Muscle of leg (tissue), 11 donors: ENCODE data around the gene NUDT3. TPM values are rescaled to one million over a fixed set of nuclear protein-coding genes. Genes with fewer than 3 reads are reported as not detected.
A peak's percentile ranks its signal among the peaks of the same experiment; 100 is the strongest.

ENCODE experiments used
- DNase-seq: peaks from one replicate; pipeline ENCODE4 v3.0.0; 2013
- H3K27ac ChIP-seq: one replicate; pipeline ENCODE4 v1.5.1; 2013; ENCODE audit warnings: mild to moderate bottlenecking, low read length, control low read depth
- H3K27me3 ChIP-seq: one replicate; pipeline ENCODE4 v1.6.1; 2013; ENCODE audit warnings: low read length; ENCODE audit not compliant: control insufficient read depth, insufficient read depth
- H3K36me3 ChIP-seq: one replicate; pipeline ENCODE4 v1.6.1; 2013; ENCODE audit warnings: low read length; ENCODE audit not compliant: control insufficient read depth, insufficient read depth
- H3K4me1 ChIP-seq: one replicate; pipeline ENCODE4 v1.6.1; 2013; ENCODE audit warnings: low read length; ENCODE audit not compliant: control insufficient read depth, insufficient read depth
- H3K4me3 ChIP-seq: one replicate; pipeline ENCODE4 v1.5.1; 2013; ENCODE audit warnings: low read length, control low read depth
- H3K9me3 ChIP-seq: replicated peaks from 2 replicates; pipeline ENCODE4 v1.6.1; 2013; ENCODE audit warnings: low read depth, low read length; ENCODE audit not compliant: control insufficient read depth
- WGBS: methylation state at CpG from one replicate; pipeline ENCODE4 v1.1.5; 2013; ENCODE audit warnings: missing lambda C conversion rate; ENCODE audit not compliant: insufficient coverage; 5-methylcytosine and 5-hydroxymethylcytosine counted together
- polyA plus RNA-seq, 8 donors: library from polyadenylated mRNA; unstranded; fragments of 120-200 nt; gene quantifications; one replicate each; pipeline versions ENCODE4 v1.2.1 to v1.2.3, GENCODE V29; 2013; ENCODE audit warnings: inconsistent platforms in 1 of 8, low replicate concordance in 1 of 8; ENCODE audit not compliant: insufficient read length in 8 of 8, insufficient read depth in 1 of 8
- total RNA-seq: library from RNA; stranded (reverse); fragments of 120-200 nt; gene quantifications from one replicate; pipeline ENCODE4 v1.2.4, GENCODE V29; 2013

NUDT3 gene
- total and polyA plus RNA-seq, 9 donors: 18.9 to 56.7 (median 28.8) TPM

- Histone ChIP-seq H3K9me3 (no peaks in the 10 kb centered on the region), H3K36me3 (peaks cover 5% of the 10 kb centered on the region), H3K27ac (no peak overlapping the region), H3K4me1 (peaks cover 16% of the 10 kb centered on the region), H3K27me3 (no peaks in the 10 kb centered on the region), H3K4me3 (no peak overlapping the region)
- 84% methylated on average over 6 of the region's 7 CpGs for WGBS
- DNase-seq: no peak
Measured at GRCh38 chr6:34242252-34243130, 150.0 kb downstream of the NUDT3 start.

DNA sequence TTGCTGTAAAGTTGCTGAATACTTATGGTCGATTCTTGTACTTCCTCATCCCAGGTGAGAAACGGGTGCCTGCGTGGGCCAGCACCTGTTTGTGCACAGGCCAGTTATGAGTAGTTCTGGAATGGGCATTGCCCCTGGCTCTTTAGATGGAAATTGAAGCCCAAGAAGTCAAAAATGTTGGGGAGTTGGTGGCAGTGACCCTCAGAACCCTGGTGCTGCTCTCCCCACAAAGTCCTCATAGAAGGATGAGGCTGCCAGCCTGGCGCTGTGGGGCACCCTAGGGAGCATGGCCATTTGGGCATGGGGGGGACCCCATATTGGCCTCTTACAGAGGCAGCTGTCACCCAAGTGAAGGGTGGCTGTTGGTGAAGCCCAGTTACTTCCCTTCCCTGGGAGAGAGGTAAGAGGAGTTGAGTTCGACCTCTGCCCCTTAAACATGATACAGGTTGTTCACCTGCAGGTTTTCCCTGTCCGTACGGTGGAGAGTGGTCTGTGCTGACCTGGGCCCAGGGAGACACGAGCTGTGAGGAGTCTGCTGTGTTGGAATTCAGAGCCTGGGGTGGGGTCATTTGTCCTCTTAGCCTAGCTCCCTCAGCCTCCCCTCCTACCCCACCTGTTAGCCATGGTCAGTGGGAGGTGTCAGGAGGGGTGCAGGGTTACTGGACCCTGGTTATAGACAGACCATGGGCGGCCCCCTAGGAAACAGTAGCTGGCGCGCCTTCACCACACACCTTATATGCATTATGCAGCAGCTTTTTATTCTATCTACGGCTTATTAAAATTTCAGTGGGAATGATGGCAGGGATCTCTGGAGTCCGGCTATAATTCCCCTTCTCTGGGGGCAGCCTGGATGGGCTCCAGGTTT lies 150.9 kb downstream of the NUDT3 start:
- Histone ChIP-seq H3K27ac (no peak overlapping the region), H3K36me3 (peaks cover 5% of the 10 kb centered on the region), H3K4me3 (no peak overlapping the region), H3K9me3 (no peaks in the 10 kb centered on the region), H3K27me3 (no peaks in the 10 kb centered on the region), H3K4me1 (peaks cover 13% of the 10 kb centered on the region)
- DNase-seq: no peak
- 100% methylated on average over 3 of the region's 13 CpGs for WGBS

DNA sequence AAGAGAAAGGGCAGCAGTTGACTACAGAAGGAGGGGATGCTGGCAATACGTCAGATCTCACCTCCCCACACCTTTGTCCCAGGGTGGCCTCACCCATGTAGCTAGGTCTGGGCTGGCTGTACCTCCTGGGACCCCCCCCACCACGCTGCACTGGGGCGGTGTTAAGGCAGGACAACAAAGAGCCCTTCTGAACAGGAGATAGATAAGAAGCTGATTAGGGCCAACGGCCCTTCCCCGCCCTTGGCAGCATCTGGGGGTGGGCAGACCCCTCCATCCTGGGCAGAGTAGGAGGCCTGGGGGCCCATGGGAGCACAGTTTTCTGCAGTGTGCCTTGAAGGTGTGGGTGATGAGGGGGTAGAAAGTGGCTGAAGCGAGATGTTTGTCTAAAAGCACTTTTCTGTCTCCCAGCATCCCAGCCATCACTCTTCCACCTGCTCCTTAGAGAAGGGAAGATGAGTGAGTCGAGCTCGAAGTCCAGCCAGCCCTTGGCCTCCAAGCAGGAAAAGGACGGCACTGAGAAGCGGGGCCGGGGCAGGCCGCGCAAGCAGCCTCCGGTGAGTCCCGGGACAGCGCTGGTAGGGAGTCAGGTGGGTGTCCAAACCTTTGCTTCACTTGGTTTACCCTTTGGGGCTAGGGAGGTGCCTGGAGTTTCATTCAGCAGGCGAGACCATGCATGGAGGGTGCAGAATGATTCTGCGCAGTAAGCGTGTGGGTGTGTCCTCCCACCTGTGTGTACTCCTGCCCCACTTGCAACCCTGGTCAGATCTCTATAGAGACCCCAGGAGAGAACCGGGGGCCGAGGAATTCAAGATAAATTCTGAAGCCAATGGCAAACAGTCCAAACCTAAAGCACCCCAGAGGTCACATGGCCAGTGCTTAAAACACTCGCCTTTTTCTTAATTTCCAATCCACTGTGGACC lies 151.9 kb downstream of the NUDT3 start:
- peaks cover 2% of the 10 kb centered on the region for H3K27me3 ChIP-seq
- peaks cover 18% of the 10 kb centered on the region for H3K4me1 ChIP-seq

DNA sequence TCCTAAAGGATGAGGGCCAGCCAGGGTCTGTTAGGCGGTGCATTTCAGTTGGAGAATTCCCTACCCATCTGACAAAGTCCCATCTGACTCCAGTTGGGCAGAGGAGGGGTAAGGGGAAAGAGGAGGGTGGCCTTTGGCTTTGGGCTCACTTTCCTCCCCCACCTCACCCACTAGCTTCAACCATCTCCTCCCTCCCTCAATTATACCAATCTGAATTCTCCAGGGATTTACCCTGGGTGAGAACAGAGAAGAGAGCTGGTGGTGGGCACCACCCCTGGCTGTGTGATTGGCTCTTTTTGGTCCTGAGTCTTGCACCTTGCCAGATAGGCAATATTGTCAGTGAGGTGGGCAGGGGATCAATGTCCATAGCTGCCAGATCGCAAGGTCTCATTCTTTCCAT lies 152.6 kb downstream of the NUDT3 start:
- H3K27ac ChIP-seq: no peak overlapping the region
- WGBS: no CpG with 5 or more reads among the region's 2 CpGs
- no peaks in the 10 kb centered on the region for H3K9me3 ChIP-seq
- no peak overlapping the region for H3K4me3 ChIP-seq
- peaks cover 2% of the 10 kb centered on the region for H3K27me3 ChIP-seq
- H3K36me3 ChIP-seq: peaks cover 5% of the 10 kb centered on the region
- no peak for DNase-seq
- H3K4me1 ChIP-seq: peaks cover 18% of the 10 kb centered on the region

More for the DNA sequence above, 151.9 kb downstream of the NUDT3 start:
- H3K9me3 ChIP-seq: no peaks in the 10 kb centered on the region
- no peak overlapping the region for H3K4me3 ChIP-seq
- no peak for DNase-seq
- H3K27ac ChIP-seq: no peak overlapping the region
- WGBS: 87% methylated on average over 13 of the region's 22 CpGs
- peaks cover 5% of the 10 kb centered on the region for H3K36me3 ChIP-seq

DNA sequence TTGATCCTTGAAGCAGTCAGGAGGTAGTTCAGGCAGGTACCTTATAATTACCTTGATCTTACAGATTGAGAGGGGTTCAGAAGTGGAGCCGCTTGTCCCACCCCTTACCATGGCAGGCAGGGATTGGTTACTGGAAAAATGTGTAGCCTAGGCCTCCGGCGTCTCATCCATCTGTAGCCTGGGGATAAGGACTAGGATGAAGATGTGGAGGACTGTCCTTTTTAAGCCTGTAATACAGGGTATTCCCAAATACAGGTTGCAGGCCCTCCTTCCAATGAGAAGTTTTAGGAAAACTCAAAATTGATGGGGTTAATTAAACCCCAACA lies 153.0 kb downstream of the NUDT3 start:
- Histone ChIP-seq H3K27ac (no peak overlapping the region), H3K36me3 (peaks cover 5% of the 10 kb centered on the region), H3K4me3 (no peak overlapping the region), H3K27me3 (peaks cover 2% of the 10 kb centered on the region), H3K4me1 (peaks cover 18% of the 10 kb centered on the region), H3K9me3 (no peaks in the 10 kb centered on the region)
- DNase-seq: no peak
- no CpG with 5 or more reads among the region's 3 CpGs for WGBS

DNA sequence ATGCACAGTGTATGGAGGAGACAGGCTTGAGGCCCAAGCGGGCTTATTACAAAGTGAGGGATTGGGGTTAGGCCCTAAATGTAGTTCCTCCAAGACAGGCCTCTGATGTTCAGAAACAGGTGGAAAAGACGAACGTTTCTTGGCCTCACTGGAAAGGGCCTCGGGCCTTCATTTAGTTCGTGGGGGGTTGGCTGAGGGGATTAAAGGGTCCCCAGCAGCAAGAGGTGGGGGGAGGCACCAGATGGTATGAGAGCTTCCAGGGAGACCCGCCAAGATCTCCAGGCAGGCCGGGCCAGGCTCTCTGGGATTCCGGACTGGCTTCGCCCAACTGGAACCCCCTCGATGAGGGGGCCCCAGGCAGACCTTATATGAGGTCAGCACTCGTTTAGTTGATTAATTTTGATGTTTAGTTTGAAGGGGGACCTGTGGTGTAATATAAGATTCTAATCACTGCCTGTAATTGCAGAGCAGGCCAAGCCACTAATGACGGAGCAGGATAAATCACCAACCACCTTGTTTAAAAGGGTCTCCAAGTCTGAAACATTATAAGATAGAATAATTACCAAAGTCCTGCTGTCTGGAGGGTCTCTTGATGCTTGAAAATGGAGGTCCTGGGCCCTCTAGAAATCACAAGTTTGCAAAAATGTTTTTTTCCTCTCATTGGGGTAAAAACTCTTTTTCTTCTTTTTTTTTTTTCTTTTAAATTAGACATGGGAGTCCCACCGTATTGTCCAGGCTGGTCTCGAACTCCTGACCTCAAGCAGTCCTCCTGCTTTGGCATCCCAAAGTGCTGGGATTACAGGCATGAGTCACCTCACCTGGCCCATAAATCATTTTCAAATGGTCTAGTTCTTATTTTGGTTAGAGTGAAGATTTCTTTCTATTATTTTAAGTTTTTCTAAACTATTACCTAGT lies 153.6 kb downstream of the NUDT3 start:
- Histone ChIP-seq H3K4me1 (peaks cover 18% of the 10 kb centered on the region), H3K27me3 (peaks cover 2% of the 10 kb centered on the region), H3K27ac (no peak overlapping the region), H3K36me3 (peaks cover 5% of the 10 kb centered on the region), H3K9me3 (no peaks in the 10 kb centered on the region), H3K4me3 (peak overlapping the region; percentile 19)
- no peak for DNase-seq
- WGBS: 53% methylated on average over 7 of the region's 14 CpGs

GRCh38 chr6:34237722-34238584 lies 154.5 kb downstream of the NUDT3 start:
- H3K36me3 ChIP-seq: peaks cover 5% of the 10 kb centered on the region
- peak overlapping the region; percentile 42 for H3K27ac ChIP-seq
- peaks cover 18% of the 10 kb centered on the region for H3K4me1 ChIP-seq
- peak overlapping the region; percentile 69 for H3K4me3 ChIP-seq
- H3K27me3 ChIP-seq: peaks cover 2% of the 10 kb centered on the region
- H3K9me3 ChIP-seq: no peaks in the 10 kb centered on the region
- WGBS: 6% methylated on average over 42 of the region's 64 CpGs
- peak; percentile 34 for DNase-seq

GRCh38 chr6:34237316-34237721 lies 155.2 kb downstream of the NUDT3 start:
- Histone ChIP-seq H3K27me3 (peaks cover 2% of the 10 kb centered on the region), H3K9me3 (no peaks in the 10 kb centered on the region), H3K27ac (no peak overlapping the region), H3K36me3 (peaks cover 5% of the 10 kb centered on the region), H3K4me3 (peak overlapping the region; percentile 69), H3K4me1 (peaks cover 18% of the 10 kb centered on the region)
- peak; percentile 31 for DNase-seq
- WGBS: under 1% methylated on average over 67 of the region's 78 CpGs
